HPDE6-E6E7 (cell line): Measurements from ENCODE around the gene PNPLA7.
"Not testable (repeated sequence)": the region's sequence is repeated elsewhere in the genome, so short reads cannot be mapped to it uniquely, and the experiment has no call there.

Source experiments
- DNase-seq: peaks from one replicate; pipeline ENCODE4 v3.0.0; 2011; ENCODE audit warnings: missing footprints; ENCODE audit errors: extremely low spot score

PNPLA7 gene

DNA sequence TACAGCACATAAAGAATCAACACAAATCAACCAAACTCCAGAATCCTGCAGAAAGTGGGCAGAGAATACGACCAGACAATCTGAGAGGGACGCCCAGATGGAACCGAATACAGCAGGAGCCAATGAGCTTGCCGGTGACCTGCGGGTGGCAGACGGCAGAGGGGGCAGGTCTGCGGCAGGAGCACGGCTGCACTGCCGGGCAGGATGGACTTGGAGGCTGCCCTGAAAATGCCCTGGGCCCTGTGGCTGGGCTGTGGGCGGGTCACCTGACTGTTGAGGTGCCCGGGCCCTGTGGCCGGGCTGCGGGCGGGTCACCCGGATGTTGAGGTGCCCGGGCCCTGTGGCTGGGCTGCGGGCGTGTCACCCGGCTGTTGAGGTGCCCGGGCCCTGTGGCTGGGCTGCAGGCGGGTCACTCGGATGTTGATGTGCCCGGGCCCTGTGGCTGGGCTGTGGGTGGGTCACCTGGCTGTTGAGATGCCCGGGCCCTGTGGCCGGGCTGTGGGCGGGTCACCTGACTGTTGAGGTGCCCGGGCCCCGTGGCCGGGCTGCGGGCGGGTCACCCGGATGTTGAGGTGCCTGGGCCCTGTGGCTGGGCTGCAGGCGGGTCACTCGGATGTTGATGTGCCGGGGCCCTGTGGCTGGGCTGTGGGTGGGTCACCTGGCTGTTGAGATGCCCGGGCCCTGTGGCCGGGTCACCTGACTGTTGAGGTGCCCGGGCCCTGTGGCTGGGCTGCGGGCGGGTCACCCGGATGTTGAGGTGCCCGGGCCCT, 36.2 kb downstream of the PNPLA7 start:
- not testable (repeated sequence) for DNase-seq

DNA sequence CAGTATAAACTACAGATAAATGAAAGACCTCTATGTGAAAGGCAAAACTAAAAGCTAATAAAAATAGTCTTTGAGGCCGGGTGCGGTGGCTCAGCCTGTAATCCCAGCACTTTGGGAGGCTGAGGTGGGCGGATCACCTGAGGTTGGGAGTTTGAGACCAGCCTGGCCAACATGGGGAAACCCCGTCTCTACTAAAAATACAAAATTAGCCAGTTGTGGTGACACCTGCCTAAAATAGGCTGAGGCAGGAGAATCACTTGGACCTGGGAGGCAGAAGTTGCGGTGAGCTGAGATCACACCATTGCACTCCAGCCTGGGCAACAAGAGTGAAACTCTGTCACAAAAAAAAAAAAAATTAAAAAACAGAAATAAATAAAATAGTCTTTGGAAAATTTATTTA, 37.1 kb downstream of the PNPLA7 start:
- DNase-seq, result not testable (repeated sequence)

DNA sequence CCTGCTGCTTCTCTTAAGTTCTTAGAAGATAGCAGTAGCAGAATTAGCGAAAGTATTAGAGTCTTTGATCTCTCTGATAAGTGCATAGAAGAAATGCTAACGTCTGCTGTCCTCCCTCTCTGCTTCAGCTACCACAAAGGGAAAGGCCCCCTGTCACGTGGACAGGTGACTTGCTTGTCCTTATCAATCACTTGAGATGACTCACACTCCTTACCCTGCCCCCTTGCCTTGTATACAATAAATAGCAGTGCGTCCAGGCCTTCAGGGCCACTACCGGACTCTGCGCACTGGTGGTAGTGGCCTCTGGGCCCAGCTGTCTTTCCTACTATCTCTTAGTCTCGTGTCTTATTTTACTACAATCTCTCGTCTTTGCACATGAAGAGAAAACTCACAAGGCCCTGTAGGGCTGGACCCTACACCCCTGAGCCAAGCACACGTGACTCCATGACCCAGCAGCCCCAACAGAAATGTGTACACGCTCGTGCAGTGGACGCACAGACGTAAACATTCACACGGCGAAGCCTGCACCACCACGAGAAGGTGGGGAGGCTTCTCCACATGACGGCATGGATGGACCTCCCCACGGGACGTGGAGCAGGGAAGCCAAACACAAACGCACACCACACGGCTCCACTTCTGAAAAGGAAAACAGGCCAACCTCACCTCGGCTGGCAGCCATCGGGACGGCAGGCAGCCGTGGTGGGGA, 38.3 kb downstream of the PNPLA7 start:
- DNase-seq, result no peak

DNA sequence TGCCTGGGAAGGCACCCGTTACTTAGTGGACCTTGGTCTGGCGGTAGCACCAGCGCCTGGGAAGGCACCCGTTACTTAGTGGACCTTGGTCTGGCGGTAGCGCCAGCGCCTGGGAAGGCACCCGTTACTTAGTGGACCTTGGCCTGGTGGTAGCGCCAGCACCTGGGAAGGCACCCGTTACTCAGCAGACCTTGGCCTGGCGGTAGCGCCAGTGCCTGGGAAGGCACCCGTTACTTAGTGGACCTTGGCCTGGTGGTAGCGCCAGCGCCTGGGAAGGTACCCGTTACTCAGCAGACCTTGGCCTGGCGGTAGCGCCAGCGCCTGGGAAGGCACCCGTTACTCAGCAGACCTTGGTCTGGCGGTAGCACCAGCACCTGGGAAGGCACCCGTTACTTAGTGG, 39.1 kb downstream of the PNPLA7 start:
- DNase-seq, result not testable (repeated sequence)

DNA sequence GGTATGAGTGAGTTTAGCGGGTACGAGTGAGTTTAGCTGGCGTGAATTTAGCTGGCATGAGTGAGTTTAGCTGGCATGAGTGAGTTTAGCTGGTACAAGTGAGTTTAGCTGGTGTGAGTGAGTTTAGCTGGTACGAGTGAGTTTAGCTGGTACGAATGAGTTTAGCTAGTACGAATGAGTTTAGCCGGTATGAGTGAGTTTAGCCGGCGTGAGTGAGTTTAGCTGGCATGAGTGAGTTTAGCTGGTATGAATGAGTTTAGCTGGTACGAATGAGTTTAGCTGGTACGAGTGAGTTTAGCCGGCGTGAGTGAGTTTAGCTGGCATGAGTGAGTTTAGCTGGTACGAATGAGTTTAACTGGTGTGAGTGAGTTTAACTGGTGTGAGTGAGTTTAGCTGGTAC, 41.0 kb downstream of the PNPLA7 start:
- DNase-seq, result no peak

DNA sequence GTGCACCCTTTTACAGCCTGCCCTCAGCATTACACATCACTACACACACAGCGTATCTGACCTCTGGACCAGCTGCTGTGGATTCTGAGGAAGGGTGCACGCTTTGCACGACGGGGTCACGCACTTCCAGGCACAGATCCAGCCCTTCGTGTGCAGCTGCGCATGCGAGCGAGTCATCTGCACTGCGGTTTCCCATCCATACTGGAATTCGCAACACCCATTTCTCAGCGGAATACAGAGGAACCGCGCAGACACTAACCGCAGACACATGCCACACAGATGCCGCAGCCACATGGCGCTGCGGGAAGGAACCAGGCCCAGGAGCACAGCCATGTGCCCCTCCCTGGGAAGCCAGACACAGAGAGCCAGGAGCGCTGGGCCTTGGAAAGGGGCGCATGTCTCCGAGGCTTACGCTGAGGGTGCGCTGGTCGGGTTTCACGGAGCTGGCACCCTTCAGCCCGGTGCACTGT, 43.5 kb downstream of the PNPLA7 start:
- no peak for DNase-seq

DNA sequence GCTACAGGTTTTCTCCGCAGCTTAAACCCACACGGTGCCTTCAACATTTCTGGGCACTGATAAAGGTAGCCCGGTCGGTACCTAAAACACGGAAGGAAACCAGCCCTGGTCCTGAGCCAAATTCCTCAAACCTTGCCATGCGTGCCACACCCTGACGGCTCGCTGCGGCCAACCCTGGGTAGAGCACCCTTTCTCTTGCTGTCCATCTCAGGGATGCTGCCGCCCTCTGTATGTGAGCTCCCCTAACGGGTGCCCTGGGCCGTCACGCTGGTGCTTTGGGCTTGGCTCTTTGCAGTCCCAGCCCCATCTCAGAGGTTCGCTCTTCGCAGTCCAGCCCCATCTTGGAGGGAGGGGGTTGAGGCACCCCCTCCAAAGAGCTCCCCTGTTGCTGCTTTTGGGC, 43.9 kb downstream of the PNPLA7 start:
- no peak for DNase-seq

DNA sequence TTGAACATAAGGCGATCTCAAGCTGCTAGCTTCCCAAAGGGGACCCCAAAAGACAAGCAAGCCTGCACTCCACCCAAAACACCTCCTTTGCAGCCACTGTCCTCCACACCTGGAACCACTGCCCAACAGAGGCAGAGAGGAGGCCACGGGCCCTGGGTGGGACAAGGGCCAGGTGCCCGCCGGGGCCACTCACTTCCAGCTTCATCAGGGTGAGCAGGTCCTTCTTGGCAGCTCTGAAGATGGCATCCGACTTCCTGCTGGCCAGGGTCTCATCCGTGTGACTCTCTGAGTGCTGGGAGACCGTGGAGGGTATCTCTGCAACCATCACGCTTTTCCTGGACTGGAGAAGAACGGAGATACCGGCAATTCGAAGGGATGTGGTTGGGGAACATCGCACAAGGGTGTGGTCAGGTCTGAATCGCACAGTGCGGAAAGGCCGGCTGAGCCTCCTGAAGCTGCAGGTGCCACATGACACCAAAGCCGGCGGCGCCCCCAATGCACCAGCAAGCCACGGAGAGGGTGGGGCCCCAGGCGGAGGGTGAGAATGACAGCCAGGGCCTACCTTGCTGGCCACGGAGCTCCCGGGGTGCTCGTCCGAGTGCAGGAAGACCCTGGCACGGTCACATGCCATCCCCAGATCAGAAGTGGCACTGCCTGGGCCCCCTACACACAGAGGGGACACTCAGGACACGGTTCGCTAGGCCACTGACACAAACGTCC, 44.6 kb downstream of the PNPLA7 start:
- DNase-seq, result no peak

DNA sequence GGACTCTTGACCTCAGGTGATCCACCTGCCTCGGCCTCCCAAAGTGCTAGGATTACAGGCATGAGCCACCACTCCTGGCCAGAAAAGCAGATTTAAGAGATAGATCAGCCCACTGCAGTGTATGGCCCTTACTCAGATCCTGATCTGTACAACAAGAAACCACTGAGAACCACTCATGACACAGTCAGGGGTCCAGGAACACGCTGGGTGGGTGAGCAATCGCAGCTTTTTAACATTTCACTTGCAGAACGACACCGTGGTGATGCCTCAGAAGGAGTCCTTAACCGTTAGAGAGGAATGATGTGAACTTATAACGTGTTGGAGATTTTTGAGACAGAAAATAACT, 45.8 kb downstream of the PNPLA7 start:
- DNase-seq, result no peak

DNA sequence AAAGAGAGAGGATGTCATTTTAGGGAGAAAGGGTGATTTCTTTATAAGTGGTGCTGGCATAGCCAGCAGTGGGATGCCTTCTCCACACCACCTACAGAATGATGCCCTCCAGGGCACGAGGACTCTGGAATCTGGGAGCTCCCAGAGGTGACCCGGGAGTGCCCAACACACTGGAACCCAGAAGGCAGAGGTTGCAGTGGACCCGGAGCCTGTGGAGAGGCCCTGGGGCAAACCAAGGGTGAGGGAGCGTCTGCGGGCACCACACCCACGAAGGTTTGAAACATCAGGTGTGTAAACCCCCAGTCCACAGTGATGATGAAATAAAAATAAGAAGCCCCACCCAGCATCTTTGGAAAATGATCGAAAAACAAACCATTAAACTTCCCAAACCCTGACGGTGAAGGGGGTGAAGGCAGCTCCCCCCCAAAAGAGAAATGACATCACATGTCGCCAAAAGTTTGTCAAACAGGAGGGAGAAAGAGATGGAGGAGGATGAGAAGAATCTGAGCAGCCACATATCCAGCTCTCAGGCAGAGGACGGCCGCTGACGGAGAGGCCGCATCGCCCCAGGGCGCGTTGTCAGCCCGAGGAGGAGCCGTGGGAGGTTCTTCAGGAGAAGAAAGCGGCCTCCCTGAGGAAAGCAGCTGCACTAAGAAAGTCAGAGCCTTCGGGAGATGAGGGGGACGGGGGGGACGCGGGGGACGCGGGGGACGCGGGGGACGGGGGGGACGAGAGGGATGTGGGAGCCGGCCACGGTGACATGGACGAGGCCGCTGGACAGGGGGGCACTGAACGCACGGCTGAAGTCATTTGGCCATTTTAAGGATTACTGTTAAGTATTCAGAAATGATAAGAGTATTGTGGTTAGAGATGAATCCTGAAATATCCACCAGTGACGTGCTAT, 47.9 kb downstream of the PNPLA7 start:
- DNase-seq, result peak; percentile 55

DNA sequence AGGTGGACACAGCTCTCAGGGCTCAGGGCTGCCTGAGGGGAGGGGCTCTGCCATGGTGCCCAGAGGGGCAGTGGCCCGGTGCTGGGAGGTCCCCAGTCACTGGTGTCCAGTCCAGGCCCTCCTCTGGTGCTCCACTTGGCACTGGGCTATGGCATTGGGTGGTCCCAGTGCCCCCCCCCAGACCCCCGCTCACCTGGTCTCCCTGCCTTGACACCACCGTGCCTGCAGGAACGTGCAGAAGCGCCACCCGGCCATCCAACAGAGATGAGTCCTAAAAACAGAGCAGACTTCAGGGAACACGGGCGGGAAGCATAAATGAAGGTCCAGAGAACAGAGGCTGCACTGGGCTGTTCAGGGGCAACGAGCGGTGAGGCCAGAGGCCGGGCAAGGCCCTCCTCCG, 48.7 kb downstream of the PNPLA7 start:
- DNase-seq, result no peak

DNA sequence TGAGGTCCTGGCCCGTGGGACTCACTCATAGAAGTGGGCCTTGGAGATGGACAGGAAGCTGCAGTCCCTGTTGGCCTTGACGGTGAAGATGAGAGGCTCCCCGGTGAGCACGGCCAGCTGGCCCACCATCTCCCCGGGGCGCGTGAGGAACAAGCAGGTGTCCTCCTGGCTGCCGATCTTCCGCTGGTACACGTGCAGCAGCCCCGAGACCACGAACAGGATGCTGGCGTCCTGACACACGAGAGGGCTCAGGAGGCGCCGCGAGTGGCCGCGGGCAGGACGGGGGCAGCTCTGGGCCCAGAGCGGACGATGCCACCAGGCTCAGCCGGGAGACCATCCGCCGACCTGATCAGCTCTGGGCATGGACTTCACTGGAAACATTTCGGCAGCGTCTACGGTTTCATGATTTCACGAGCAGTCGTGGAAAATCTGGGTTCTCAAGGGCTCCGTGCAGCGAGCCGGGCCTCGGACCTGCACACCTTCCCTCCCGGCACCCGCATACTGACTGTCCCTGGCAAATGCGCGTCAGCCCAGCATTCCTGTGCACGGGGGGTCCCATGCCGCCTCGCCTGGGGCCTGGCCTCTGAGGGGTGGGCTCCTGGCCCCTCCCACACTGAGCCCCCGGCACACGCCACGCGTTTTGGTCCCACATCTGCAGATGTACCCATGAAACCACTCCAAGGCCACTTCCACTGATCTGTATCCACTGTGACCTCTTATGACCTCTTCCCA, 49.4 kb downstream of the PNPLA7 start:
- no peak for DNase-seq

DNA sequence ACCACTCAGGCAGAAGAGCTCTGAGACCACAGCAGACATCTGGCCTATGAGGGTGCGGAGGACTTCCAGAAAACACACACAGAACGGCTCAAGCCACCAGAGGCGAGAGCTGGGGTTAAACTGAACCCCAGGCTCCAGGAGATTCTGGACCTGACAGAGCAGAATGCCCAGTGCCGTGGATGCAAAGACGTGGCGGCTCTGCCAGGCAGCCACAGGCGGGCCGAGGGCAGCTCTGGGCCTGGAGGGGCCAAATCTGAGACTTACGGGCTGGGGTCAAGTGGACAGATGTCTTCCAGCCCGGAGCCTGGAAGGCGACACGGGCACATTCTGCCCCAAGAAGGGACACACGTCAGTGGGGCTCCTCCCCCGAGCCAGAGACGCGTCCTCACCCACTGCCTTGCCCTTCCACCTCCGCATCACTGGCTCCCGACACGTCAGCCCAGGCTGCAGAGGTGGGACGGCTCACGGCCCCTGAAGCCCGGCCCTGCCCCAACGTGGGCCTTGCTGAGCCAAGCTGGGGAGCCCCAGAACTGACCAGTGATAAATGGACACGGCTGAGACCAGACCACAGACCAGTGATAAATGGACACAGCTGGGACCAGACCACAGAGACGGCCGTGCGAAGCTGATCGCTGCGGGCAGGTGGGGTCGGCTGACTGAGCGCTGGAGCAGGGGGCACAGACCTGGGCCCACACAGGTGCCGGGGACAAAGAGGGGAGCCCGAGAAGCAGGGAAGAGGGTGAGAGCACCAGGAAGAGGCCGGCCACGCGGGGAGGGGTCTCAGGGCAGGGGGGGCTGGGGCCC, 50.1 kb downstream of the PNPLA7 start:
- no peak for DNase-seq

DNA sequence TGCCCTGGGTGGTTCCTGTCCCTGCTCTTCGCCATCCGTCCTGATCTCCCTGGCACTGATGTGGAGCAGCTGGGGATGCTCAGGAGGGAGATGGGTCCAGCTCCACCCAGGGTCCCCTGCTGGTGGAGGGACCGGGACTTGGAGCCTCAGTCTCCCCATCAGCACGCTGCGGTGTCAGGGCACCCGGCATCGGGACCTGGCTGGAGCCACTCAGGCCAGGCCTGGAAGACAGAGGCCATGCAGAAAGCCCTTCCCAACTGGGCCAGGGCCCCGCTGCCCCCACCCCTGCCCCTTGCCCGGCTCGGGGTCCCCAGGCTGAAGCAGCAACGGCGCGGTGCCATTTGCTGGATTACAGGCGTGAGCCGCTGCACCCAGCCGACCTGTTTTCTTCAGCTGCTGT, 50.8 kb downstream of the PNPLA7 start:
- DNase-seq, result no peak

DNA sequence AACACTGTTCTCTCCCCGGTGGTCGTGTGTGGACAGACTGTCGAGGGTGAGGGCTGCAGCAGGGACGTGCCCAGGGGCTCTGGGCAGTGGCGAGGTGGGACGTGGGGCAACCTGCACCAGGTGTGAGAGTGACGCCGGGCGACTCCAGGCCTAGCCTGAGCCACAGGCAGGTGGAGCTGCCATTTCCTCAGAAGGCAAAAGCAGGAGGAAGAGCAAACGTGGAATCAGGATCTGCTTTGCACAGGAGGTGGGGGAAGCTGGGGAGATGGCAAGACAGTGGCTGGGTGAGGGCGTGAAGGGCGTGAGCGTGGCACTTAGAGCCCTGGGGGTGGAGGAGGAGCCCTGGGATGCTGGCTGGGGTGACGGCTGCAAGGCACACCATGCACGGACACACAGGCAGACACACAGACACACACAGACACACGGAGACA, 51.5 kb downstream of the PNPLA7 start:
- no peak for DNase-seq

DNA sequence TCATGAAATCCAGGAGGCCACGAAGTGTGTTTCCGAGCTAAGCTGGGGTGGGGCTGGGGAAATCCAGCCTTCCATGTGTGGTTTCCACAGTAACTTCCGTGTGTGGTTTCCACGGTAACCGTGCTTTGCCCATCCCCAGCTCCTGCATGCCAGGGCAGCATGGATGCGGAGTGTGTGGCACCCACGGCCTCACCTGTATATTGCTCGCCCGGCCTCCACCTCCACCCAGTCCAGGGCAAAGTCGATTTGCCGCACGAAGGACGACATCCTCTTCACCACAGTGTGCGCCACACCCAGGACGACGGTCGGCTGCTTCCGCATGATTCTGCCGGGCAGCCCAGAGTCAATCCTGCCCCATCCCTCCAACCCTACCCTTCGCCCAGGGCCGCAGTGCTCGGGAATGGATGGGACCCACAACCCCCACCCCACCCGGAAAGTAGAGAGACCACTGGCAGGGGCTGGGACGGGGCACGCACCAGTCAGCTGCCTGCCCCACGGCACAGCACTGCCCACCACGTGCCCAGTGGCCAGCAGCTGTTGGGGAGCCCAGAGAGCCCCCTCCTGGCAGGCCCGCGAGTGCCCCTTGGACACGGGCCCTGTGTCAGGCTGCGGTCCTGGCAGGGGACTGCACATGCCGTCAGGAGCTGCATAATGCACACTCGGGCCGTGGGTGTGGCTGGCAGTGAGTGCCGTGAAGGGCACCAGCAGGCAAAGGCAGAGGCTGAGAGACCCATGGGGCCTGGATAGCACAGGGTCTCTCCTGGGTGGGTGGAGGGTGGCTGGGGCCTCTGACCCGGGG, 52.1 kb downstream of the PNPLA7 start:
- DNase-seq, result no peak

DNA sequence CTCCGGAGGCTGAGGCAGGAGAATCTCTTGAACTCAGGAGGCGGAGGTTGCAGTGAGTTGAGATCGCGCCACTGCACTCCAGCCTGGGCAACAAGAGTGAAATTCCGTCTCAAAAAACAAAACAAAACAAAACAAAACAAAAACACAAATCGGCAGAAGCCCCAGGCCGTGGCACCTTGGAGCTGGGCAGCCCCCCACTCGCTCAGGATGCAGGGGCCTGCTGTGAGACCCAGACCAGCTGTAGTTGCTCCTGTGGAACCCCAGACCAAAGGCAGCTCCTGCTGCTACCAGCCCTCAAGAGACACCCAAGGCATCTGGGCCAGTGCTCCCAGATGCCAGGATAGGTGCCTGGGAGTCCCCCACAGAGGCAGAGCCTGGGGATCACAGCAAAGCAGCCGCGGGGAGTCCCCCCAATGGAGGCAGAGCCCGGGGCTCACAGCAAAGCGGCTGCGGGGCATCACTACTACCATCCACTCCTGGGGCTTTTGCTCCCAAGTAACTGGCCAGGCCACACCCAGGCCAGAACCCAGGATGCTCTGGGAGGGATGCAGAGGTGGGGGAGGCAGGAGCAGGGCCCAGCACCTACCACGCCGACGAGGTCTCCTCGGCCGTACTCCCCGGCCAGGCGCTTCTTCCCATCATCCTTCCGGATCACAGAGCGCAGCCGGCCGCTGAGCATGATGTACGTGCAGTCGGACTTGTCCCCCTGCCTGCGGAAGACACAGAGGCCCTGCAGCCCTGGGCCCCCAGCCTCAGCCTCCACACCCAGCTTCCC, 53.4 kb downstream of the PNPLA7 start:
- DNase-seq, result no peak

DNA sequence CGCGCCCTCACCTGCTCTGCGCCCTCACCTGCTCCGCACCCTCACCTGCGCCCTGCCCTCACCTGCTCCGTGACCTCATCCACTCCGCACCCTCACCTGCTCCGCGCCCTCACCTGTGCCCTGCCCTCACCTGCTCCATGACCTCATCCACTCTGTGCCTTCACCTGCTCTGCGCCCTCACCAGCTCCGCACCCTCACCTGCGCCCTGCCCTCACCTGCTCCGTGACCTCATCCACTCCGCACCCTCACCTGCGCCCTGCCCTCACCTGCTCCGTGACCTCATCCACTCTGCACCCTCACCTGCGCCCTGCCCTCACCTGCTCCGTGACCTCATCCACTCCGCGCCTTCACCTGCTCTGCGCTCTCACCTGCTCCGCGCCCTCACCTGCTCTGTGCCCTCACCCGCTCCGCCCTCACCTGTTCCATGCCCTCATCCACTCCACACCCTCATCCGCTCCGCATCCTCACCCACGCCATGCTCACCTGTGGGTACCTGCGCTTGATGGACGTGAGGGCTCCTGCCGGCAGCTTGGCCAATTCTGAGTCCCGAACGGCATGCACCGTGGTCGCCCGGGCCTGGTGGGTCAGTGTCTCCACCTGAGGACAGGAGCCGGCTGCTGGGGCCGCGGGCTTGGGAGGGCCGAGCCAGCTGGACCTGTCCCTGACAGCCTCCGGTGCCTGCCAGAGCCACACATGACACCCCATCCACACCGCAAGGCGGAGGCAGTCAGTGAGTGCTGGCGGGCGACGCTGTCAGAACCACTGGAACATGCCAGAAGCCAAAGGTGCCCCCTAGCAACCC, 55.5 kb downstream of the PNPLA7 start:
- DNase-seq, result no peak
